H9 (cell line): ENCODE results near the gene THEM5. TPM values are rescaled to one million over a fixed set of nuclear protein-coding genes. Genes with fewer than 3 reads are reported as not detected.

Experiments
- DNase-seq: peaks from one replicate; pipeline ENCODE4 v3.0.0-alpha.2; 2017
- H2AFZ ChIP-seq: one replicate; pipeline ENCODE4 v1.6.1; 2013; ENCODE audit warnings: mild to moderate bottlenecking, low read length, control low read depth, moderate library complexity
- H2AK5ac ChIP-seq: 2 replicates; pipeline ENCODE4 v1.6.1; 2013; ENCODE audit warnings: low read length, control low read depth, mixed read lengths; ENCODE audit not compliant: insufficient read length
- H2BK120ac ChIP-seq: one replicate; pipeline ENCODE4 v1.6.1; 2013; ENCODE audit warnings: low read depth, mild to moderate bottlenecking, low read length, control low read depth, inconsistent platforms; ENCODE audit not compliant: poor library complexity, severe bottlenecking
- H2BK12ac ChIP-seq: 2 replicates; pipeline ENCODE4 v1.6.1; 2013; ENCODE audit warnings: low read length, control low read depth, mixed read lengths, low read depth; ENCODE audit not compliant: insufficient read length
- H2BK15ac ChIP-seq: 2 replicates; pipeline ENCODE4 v1.6.1; 2013; ENCODE audit warnings: low read depth, low read length, control low read depth
- H2BK20ac ChIP-seq: one replicate; pipeline ENCODE4 v1.6.1; 2013; ENCODE audit warnings: low read depth, mild to moderate bottlenecking, low read length, control low read depth, inconsistent platforms; ENCODE audit not compliant: poor library complexity, severe bottlenecking
- H2BK5ac ChIP-seq: 2 replicates; pipeline ENCODE4 v1.6.1; 2013; ENCODE audit warnings: low read length, control low read depth, mixed read lengths; ENCODE audit not compliant: insufficient read length
- H3K14ac ChIP-seq: 2 replicates; pipeline ENCODE4 v1.6.1; 2013; ENCODE audit warnings: low read length, control low read depth; ENCODE audit not compliant: insufficient read depth
- H3K18ac ChIP-seq: 2 replicates; pipeline ENCODE4 v1.6.1; 2013; ENCODE audit warnings: low read depth, mild to moderate bottlenecking, mixed read lengths, low read length, control low read depth; ENCODE audit not compliant: insufficient read length
- H3K23ac ChIP-seq: 2 replicates; pipeline ENCODE4 v1.6.1; 2013; ENCODE audit warnings: low read length, control low read depth, mixed read lengths, low read depth; ENCODE audit not compliant: insufficient read length
- H3K23me2 ChIP-seq: 2 replicates; pipeline ENCODE4 v1.6.1; 2013; ENCODE audit warnings: low read depth, mild to moderate bottlenecking, mixed read lengths, low read length, control low read depth; ENCODE audit not compliant: insufficient read length, poor library complexity, severe bottlenecking
- H3K27ac ChIP-seq: 2 replicates; pipeline ENCODE4 v1.5.1; 2013; ENCODE audit warnings: low read length, control low read depth, mixed read lengths, low read depth; ENCODE audit not compliant: insufficient read length
- H3K27me3 ChIP-seq: 2 replicates; pipeline ENCODE4 v1.6.1; 2013; ENCODE audit warnings: low read length, control low read depth, inconsistent platforms; ENCODE audit not compliant: insufficient read depth
- H3K4ac ChIP-seq: 2 replicates; pipeline ENCODE4 v1.6.1; 2013; ENCODE audit warnings: low read depth, mild to moderate bottlenecking, control low read depth, inconsistent platforms, low read length, moderate library complexity
- H3K4me1 ChIP-seq: 2 replicates; pipeline ENCODE4 v1.6.1; 2013; ENCODE audit warnings: low read length, control low read depth, inconsistent platforms; ENCODE audit not compliant: insufficient read depth
- H3K4me2 ChIP-seq: 2 replicates; pipeline ENCODE4 v1.6.1; 2013; ENCODE audit warnings: low read length, control low read depth, mixed read lengths; ENCODE audit not compliant: insufficient read length, insufficient read depth
- H3K56ac ChIP-seq: 2 replicates; pipeline ENCODE4 v1.6.1; 2013; ENCODE audit warnings: low read depth, mild to moderate bottlenecking, mixed read lengths, low read length, control low read depth; ENCODE audit not compliant: insufficient read length
- H3K79me1 ChIP-seq: 2 replicates; pipeline ENCODE4 v1.6.1; 2013; ENCODE audit warnings: low read depth, mild to moderate bottlenecking, moderate library complexity, low read length, control low read depth, inconsistent platforms; ENCODE audit not compliant: insufficient read depth, poor library complexity, severe bottlenecking
- H3K79me2 ChIP-seq: 2 replicates; pipeline ENCODE4 v1.6.1; 2013; ENCODE audit warnings: low read length, control low read depth, inconsistent platforms; ENCODE audit not compliant: insufficient read depth
- H3K9ac ChIP-seq: 2 replicates; pipeline ENCODE4 v1.6.1; 2013; ENCODE audit warnings: low read length, control low read depth, mixed read lengths; ENCODE audit not compliant: insufficient read length; ENCODE audit errors: extremely low read depth
- H3K9me3 ChIP-seq: one replicate; pipeline ENCODE4 v1.6.1; 2013; ENCODE audit warnings: low read depth, low read length, inconsistent platforms; ENCODE audit not compliant: control insufficient read depth
- H3T11ph ChIP-seq: one replicate; pipeline ENCODE4 v1.6.1; 2013; ENCODE audit warnings: mild to moderate bottlenecking, low read length, control low read depth, inconsistent platforms
- H4K20me1 ChIP-seq: one replicate; pipeline ENCODE4 v1.6.1; 2013; ENCODE audit not compliant: control insufficient read depth, insufficient read length, insufficient read depth
- H4K5ac ChIP-seq: 2 replicates; pipeline ENCODE4 v1.6.1; 2013; ENCODE audit warnings: low read depth, mild to moderate bottlenecking, mixed read lengths, low read length, control low read depth; ENCODE audit not compliant: insufficient read length
- H4K8ac ChIP-seq: replicated peaks from 2 replicates; pipeline ENCODE4 v1.6.1; 2013; ENCODE audit warnings: low read length, control low read depth, mixed read lengths, low read depth; ENCODE audit not compliant: insufficient read length
- H4K91ac ChIP-seq: 2 replicates; pipeline ENCODE4 v1.6.1; 2013; ENCODE audit warnings: low read depth, mild to moderate bottlenecking, moderate library complexity, mixed read lengths, low read length, control low read depth; ENCODE audit not compliant: insufficient read length
- H3K27ac Mint-ChIP-seq, 3 experiments: 2 replicates in 2 of 3; 3 replicates in 1 of 3; pipeline ENCODE4 v1.8.0; 2020 to 2021; ENCODE audit warnings: mixed read lengths in 3 of 3, mild to moderate bottlenecking in 1 of 3, moderate library complexity in 1 of 3
- H3K27me3 Mint-ChIP-seq: 2 replicates; pipeline ENCODE4 v1.8.0; 2021; ENCODE audit warnings: low read depth, mild to moderate bottlenecking, moderate library complexity, mixed read lengths
- H3K36me3 Mint-ChIP-seq, 3 experiments: 2 replicates in 2 of 3; 3 replicates in 1 of 3; pipeline ENCODE4 v1.8.0; 2020 to 2021; ENCODE audit warnings: low read depth in 3 of 3, mixed read lengths in 3 of 3; ENCODE audit not compliant: insufficient read depth in 1 of 3
- H3K4me1 Mint-ChIP-seq, 2 experiments: 2 replicates each; pipeline ENCODE4 v1.8.0; 2020; ENCODE audit warnings: mixed read lengths in 2 of 2
- H3K4me3 Mint-ChIP-seq, 2 experiments: 2 replicates in 1 of 2; 3 replicates in 1 of 2; pipeline ENCODE4 v1.8.0; 2020 to 2021; ENCODE audit warnings: mild to moderate bottlenecking in 2 of 2, mixed read lengths in 2 of 2, moderate library complexity in 1 of 2
- H3K9me3 Mint-ChIP-seq, 2 experiments: 2 replicates in 1 of 2; 3 replicates in 1 of 2; pipeline ENCODE4 v1.8.0; 2020; ENCODE audit warnings: mild to moderate bottlenecking in 2 of 2, mixed read lengths in 2 of 2, moderate library complexity in 1 of 2
- WGBS: extraction: QIAGEN DNeasy Blood & Tissue Kit; methylation state at CpG from one replicate; pipeline ENCODE4 v1.1.7; 2013; ENCODE audit warnings: missing lambda C conversion rate, low lambda C conversion rate, mixed read lengths; ENCODE audit not compliant: insufficient read length; ENCODE audit errors: extremely low coverage; 5-methylcytosine and 5-hydroxymethylcytosine counted together
- total RNA-seq: library from RNA; stranded (reverse); gene quantifications from 2 replicates; pipeline ENCODE4 v1.2.1, GENCODE V29; 2021
- TF ChIP-seq, protein P1 (sequence below): fragments of 200-600 bp; sonication (generic); conservative IDR thresholded peaks from 3 replicates; pipeline ENCODE4 v1.8.0; 2021; ENCODE audit warnings: antibody characterized with exemption, mild to moderate bottlenecking

THEM5 gene
- total RNA-seq, 1 experiment from 2014 or later, result not detected

DNA sequence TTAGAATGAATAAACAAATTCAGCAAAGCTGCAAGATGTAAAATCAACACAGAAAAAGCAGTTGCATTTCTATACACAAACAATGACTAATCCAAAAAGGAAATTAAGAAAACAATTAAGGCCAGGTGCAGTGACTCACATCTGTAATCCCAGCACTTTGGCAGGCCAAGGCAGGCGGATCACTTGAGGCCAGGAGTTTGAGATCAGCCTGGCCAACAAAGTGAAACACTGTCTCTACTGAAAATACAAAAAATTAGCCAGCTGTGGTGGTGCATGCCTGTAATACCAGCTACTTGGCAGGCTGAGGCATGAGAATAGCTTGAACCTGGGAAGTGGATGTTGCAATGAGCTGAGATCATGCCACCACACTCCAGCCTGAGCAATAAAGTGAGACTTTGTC lies 33.5 kb upstream of the THEM5 start:
- no peak overlapping the region for H2BK15ac ChIP-seq
- no peak overlapping the region for H2BK5ac ChIP-seq
- Mint-ChIP-seq H3K27me3 (no peaks in the 10 kb centered on the region), H3K36me3 (peaks cover 22 to 26% (median 22%) of the 10 kb centered on the region in 3 experiments), H3K9me3 (peaks cover 4 to 8% of the 10 kb centered on the region in 2 experiments; a peak in 3 of 5 replicates), H3K27ac (no peak overlapping the region), H3K4me3 (no peak overlapping the region), H3K4me1 (no peaks in the 10 kb centered on the region)
- no peaks in the 10 kb centered on the region for H4K20me1 ChIP-seq
- no peak overlapping the region for H3K56ac ChIP-seq
- H3K79me1 ChIP-seq, result no peaks in the 10 kb centered on the region
- no peak overlapping the region for H3K27ac ChIP-seq
- H2BK20ac ChIP-seq, result no peak overlapping the region
- H3K14ac ChIP-seq, result no peak overlapping the region
- H3K4ac ChIP-seq, result no peak overlapping the region
- no peak overlapping the region for H4K91ac ChIP-seq
- H3K4me2 ChIP-seq, result no peak overlapping the region
- H3K18ac ChIP-seq, result no peak overlapping the region
- TF ChIP-seq, protein P1, sequence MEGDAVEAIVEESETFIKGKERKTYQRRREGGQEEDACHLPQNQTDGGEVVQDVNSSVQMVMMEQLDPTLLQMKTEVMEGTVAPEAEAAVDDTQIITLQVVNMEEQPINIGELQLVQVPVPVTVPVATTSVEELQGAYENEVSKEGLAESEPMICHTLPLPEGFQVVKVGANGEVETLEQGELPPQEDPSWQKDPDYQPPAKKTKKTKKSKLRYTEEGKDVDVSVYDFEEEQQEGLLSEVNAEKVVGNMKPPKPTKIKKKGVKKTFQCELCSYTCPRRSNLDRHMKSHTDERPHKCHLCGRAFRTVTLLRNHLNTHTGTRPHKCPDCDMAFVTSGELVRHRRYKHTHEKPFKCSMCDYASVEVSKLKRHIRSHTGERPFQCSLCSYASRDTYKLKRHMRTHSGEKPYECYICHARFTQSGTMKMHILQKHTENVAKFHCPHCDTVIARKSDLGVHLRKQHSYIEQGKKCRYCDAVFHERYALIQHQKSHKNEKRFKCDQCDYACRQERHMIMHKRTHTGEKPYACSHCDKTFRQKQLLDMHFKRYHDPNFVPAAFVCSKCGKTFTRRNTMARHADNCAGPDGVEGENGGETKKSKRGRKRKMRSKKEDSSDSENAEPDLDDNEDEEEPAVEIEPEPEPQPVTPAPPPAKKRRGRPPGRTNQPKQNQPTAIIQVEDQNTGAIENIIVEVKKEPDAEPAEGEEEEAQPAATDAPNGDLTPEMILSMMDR, result no peak
- H3K9ac ChIP-seq, result no peak overlapping the region
- no peaks in the 10 kb centered on the region for H3K23me2 ChIP-seq
- no peak overlapping the region for H4K5ac ChIP-seq
- DNase-seq, result no peak
- H2AK5ac ChIP-seq, result no peak overlapping the region
- no peaks in the 10 kb centered on the region for H3K79me2 ChIP-seq
- no peak overlapping the region for H3K23ac ChIP-seq
- no peak overlapping the region for H2BK12ac ChIP-seq
- WGBS, result no CpG with 5 or more reads among the region's 1 CpG
- H4K8ac ChIP-seq, result no peak overlapping the region
- no peak overlapping the region for H3T11ph ChIP-seq
- H3K9me3 ChIP-seq, result no peaks in the 10 kb centered on the region
- no peak overlapping the region for H2BK120ac ChIP-seq
- no peaks in the 10 kb centered on the region for H3K4me1 ChIP-seq
- H3K27me3 ChIP-seq, result no peaks in the 10 kb centered on the region
- H2AFZ ChIP-seq, result no peak overlapping the region
